Measurements from ENCODE around the gene GPATCH4. TPM values are rescaled to one million over a fixed set of nuclear protein-coding genes. Genes with fewer than 3 reads are reported as not detected.
"Not testable (repeated sequence)": the region's sequence is repeated elsewhere in the genome, so short reads cannot be mapped to it uniquely, and the experiment has no call there.

The GPATCH4 gene
- total RNA-seq, 2 donors from 2014 or later = 47.9 to 135 TPM

GRCh38 chr1:156640842-156641706, 39.8 kb upstream of the GPATCH4 start:
- Mint-ChIP-seq H3K4me1 (ENCODE audit: low read depth in 2 of 2) (peaks cover 25 to 27% of the 10 kb centered on the region in 2 donors), H3K36me3 (no peaks in the 10 kb centered on the region), H3K4me3 (peak overlapping the region; percentile 45), H3K9me3 (peaks cover 4% of the 10 kb centered on the region), H3K27ac (no peak overlapping the region), H3K27me3 (peaks cover 60 to 71% of the 10 kb centered on the region in 2 donors)
- no peak for ATAC-seq
- no peak for DNase-seq (ENCODE audit: low spot score)

GRCh38 chr1:156639601-156640101, 38.4 kb upstream of the GPATCH4 start:
- no peak for DNase-seq (ENCODE audit: low spot score)
- Mint-ChIP-seq H3K36me3 (no peaks in the 10 kb centered on the region), H3K4me3 (no peak overlapping the region), H3K27ac (no peak overlapping the region), H3K4me1 (ENCODE audit: low read depth in 2 of 2) (peaks cover 23 to 25% of the 10 kb centered on the region in 2 donors), H3K27me3 (peaks cover 51 to 65% of the 10 kb centered on the region in 2 donors), H3K9me3 (peaks cover 4% of the 10 kb centered on the region)
- no peak for ATAC-seq

DNA sequence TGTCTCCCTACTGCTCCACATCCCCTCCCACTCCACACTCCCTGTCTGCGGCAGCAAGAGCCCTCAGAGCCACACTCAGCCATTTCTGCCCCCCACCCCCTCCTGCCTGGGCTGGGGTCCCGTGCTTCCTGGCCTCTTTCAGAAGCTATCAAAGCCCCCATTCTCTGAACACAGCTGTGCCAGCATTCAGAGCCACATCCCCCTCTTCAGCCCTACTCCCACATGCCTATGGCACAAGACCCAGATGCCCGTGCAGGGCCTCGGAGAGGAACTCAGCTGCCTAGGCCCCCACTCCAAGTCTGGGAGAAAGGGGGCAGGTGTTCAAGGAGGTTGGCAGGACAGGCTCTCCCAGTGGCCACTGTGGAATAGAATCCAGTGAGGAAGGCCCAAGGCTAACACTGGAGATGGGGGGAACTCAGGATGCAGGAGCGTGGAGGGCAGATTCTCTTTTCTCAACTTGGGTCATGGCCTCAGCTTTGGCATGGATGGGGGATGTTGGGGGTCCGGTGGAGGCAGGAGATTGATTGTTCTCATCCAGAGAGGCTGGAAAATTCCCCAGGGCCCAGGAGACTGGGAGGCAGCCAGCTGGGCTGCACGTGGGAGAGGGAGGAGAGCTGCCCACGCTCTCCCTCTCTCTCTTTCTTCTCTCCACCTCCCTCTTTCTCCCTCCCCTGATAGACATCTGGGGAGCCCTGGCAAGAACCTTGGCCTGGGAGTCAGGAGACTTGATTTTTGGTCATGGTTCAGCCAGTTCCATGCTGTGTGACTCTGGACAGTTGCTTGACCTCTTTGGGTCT, 37.1 kb upstream of the GPATCH4 start:
- H3K36me3 Mint-ChIP-seq = no peaks in the 10 kb centered on the region
- H3K9me3 Mint-ChIP-seq = peaks cover under 1% of the 10 kb centered on the region
- H3K4me3 Mint-ChIP-seq = no peak overlapping the region
- H3K27me3 Mint-ChIP-seq = peaks cover 46 to 65% of the 10 kb centered on the region in 2 donors
- H3K4me1 Mint-ChIP-seq (ENCODE audit: low read depth in 2 of 2) = peaks cover 18 to 20% of the 10 kb centered on the region in 2 donors
- DNase-seq (ENCODE audit: low spot score) (no peak), ATAC-seq (no peak)
- H3K27ac Mint-ChIP-seq = no peak overlapping the region

DNA sequence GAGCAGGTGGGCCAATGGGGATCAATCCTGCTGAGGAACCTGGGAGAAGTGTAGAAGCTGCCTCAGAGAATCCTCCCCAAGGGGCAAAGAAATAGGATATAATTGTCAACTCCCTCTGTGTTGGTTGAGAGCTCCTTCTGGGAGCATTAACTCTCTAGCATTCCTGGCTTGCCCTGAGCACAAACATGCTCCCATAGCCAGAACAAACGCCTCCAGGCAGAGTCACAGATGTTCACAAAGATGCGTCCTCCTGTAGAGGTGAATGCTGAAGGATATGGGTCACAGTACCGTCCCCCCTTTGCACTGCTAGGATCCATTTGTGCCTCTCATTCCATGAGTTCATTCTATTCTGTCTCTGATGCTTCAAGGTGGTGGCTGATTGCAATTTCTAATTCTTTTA, 31.1 kb upstream of the GPATCH4 start:
- H3K4me1 Mint-ChIP-seq (ENCODE audit: low read depth in 2 of 2) = no peaks in the 10 kb centered on the region
- H3K36me3 Mint-ChIP-seq = no peaks in the 10 kb centered on the region
- no peaks in the 10 kb centered on the region for H3K9me3 Mint-ChIP-seq
- no peak overlapping the region for H3K27ac Mint-ChIP-seq
- no peak for DNase-seq (ENCODE audit: low spot score)
- ATAC-seq = no peak
- no peak overlapping the region for H3K4me3 Mint-ChIP-seq
- H3K27me3 Mint-ChIP-seq = peaks cover 42% of the 10 kb centered on the region in 2 donors

- peaks cover 39% of the 10 kb centered on the region in 2 donors for H3K27me3 Mint-ChIP-seq
- not testable (repeated sequence) for H3K27ac Mint-ChIP-seq; H3K4me3 Mint-ChIP-seq; ATAC-seq; H3K4me1 Mint-ChIP-seq (ENCODE audit: low read depth in 2 of 2); H3K9me3 Mint-ChIP-seq; DNase-seq (ENCODE audit: low spot score); H3K36me3 Mint-ChIP-seq
These were observed 29.9 kb upstream of the GPATCH4 start for GRCh38 chr1:156631152-156631551.

GRCh38 chr1:156629823-156630449, 28.7 kb upstream of the GPATCH4 start:
- peaks cover 6 to 8% of the 10 kb centered on the region in 2 donors for H3K4me1 Mint-ChIP-seq (ENCODE audit: low read depth in 2 of 2)
- ATAC-seq (no peak), DNase-seq (ENCODE audit: low spot score) (no peak)
- peaks cover 41 to 42% of the 10 kb centered on the region in 2 donors for H3K27me3 Mint-ChIP-seq
- no peaks in the 10 kb centered on the region for H3K9me3 Mint-ChIP-seq
- no peak overlapping the region for H3K4me3 Mint-ChIP-seq
- no peaks in the 10 kb centered on the region for H3K36me3 Mint-ChIP-seq
- H3K27ac Mint-ChIP-seq = no peak overlapping the region

DNA sequence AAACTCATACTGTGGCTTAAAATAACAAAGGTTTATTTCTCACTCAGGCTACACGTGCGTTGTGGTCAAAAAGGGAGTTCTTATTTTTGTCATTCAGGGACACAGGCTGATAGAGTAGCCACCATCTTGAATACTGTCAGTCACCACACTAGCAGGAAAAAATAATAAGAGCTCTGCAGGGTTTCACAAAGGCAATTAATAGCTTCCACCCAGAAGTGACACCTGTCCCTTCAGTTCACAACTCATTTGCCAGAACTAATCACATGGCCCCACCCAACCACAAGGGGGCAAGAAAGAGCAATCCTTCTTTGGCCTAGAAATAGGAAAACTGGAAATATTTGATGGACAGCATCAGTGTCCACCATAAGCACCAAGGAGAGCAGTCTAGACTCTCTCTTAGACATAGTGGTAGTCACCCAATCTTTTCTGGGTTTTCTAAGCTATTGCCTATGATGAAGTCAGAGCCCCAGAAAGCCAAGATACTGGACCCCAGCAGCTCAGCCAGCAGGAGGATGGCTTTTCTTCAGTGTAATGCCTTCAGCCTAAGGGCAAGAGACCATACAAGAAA, 26.1 kb upstream of the GPATCH4 start:
- Mint-ChIP-seq H3K4me3 (no peak overlapping the region), H3K36me3 (no peaks in the 10 kb centered on the region), H3K9me3 (no peaks in the 10 kb centered on the region), H3K27ac (no peak overlapping the region), H3K27me3 (peaks cover 38 to 47% of the 10 kb centered on the region in 2 donors), H3K4me1 (ENCODE audit: low read depth in 2 of 2) (peaks cover 8 to 10% of the 10 kb centered on the region in 2 donors)
- ATAC-seq (no peak), DNase-seq (ENCODE audit: low spot score) (no peak)

GRCh38 chr1:156626079-156626438, 24.8 kb upstream of the GPATCH4 start:
- Mint-ChIP-seq H3K27ac (no peak overlapping the region), H3K9me3 (no peaks in the 10 kb centered on the region), H3K36me3 (no peaks in the 10 kb centered on the region), H3K27me3 (peaks cover 36 to 43% of the 10 kb centered on the region in 2 donors), H3K4me1 (ENCODE audit: low read depth in 2 of 2) (peaks cover 8 to 11% of the 10 kb centered on the region in 2 donors), H3K4me3 (peak overlapping the region; percentile 67)
- DNase-seq (ENCODE audit: low spot score) = no peak
- no peak for ATAC-seq

GRCh38 chr1:156625436-156626078, 24.3 kb upstream of the GPATCH4 start:
- ATAC-seq (peak; percentile 65 to 77), DNase-seq (ENCODE audit: low spot score) (peak; percentile 65)
- peak overlapping the region; percentile 67 for H3K4me3 Mint-ChIP-seq
- H3K9me3 Mint-ChIP-seq = no peaks in the 10 kb centered on the region
- H3K4me1 Mint-ChIP-seq (ENCODE audit: low read depth in 2 of 2) = peaks cover 8 to 11% of the 10 kb centered on the region in 2 donors
- no peaks in the 10 kb centered on the region for H3K36me3 Mint-ChIP-seq
- peaks cover 36 to 41% of the 10 kb centered on the region in 2 donors for H3K27me3 Mint-ChIP-seq
- H3K27ac Mint-ChIP-seq = no peak overlapping the region

DNA sequence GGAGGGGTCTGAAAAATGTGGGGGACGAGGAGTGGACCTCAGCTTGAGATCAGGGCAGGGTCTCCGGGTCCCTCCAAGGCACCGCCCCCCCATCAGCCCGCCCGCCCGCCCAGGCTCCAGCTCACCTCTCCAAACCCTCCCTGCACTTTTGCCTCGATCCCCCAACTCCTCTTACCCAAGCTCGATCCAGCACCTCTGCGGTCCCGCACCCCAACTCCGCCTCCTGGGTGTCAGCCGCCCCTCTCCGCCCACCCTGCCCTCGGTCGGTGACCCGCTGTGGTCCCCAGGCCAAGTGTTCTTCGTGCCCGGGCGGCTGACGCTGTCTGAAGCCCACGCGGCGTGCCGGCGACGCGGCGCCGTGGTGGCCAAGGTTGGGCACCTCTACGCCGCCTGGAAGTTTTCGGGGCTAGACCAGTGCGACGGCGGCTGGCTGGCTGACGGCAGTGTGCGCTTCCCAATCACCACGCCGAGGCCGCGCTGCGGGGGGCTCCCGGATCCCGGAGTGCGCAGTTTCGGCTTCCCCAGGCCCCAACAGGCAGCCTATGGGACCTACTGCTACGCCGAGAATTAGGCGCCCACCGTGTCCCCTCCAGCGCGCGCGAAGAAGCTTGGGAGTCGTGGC, 23.6 kb upstream of the GPATCH4 start:
- DNase-seq (ENCODE audit: low spot score) = no peak
- no peaks in the 10 kb centered on the region for H3K9me3 Mint-ChIP-seq
- peaks cover 42% of the 10 kb centered on the region in 2 donors for H3K27me3 Mint-ChIP-seq
- no peaks in the 10 kb centered on the region for H3K36me3 Mint-ChIP-seq
- ATAC-seq = peak in 1 of 2 donors; percentile 26
- peak overlapping the region; percentile 39 for H3K4me3 Mint-ChIP-seq
- no peak overlapping the region for H3K27ac Mint-ChIP-seq
- H3K4me1 Mint-ChIP-seq (ENCODE audit: low read depth in 2 of 2) = peaks cover 8 to 11% of the 10 kb centered on the region in 2 donors

- peak overlapping the region; percentile 39 for H3K4me3 Mint-ChIP-seq
- H3K27me3 Mint-ChIP-seq = peaks cover 45 to 49% of the 10 kb centered on the region in 2 donors
- ATAC-seq = peak; percentile 68 to 71
- H3K4me1 Mint-ChIP-seq (ENCODE audit: low read depth in 2 of 2) = peaks cover 8 to 11% of the 10 kb centered on the region in 2 donors
- DNase-seq (ENCODE audit: low spot score) = no peak
- no peak overlapping the region for H3K27ac Mint-ChIP-seq
- H3K9me3 Mint-ChIP-seq = no peaks in the 10 kb centered on the region
- H3K36me3 Mint-ChIP-seq = no peaks in the 10 kb centered on the region
These were observed 22.9 kb upstream of the GPATCH4 start for GRCh38 chr1:156623946-156624813.
